ENCODE measurements around the gene NR3C1.

The NR3C1 gene

GRCh38 chr5:143302341-143303045 lies 101.0 kb downstream of the NR3C1 start:
- H3K79me2 ChIP-seq (ENCODE audit: low read length), result peaks cover 82% of the 10 kb centered on the region
- H3F3A ChIP-seq (ENCODE audit: insufficient read depth, low read length), result no peaks in the 10 kb centered on the region
- H3K9ac ChIP-seq (ENCODE audit: low read length), result no peak overlapping the region
- H3K27ac ChIP-seq (ENCODE audit: low read length), result no peak overlapping the region
- no peaks in the 10 kb centered on the region for H3K9me2 ChIP-seq (replicated peaks; ENCODE audit: insufficient read depth, low read length)
- H3K4me2 ChIP-seq (ENCODE audit: low read depth, low read length), result no peak overlapping the region
- no peaks in the 10 kb centered on the region for H3K9me3 ChIP-seq (replicated peaks; ENCODE audit: insufficient read depth, low read length)
- peaks cover 3% of the 10 kb centered on the region; the same call in 1 of the 2 replicates for H3K36me3 ChIP-seq (replicated peaks; ENCODE audit: insufficient read depth, low read length)
- no peaks in the 10 kb centered on the region for H3K27me3 ChIP-seq (replicated peaks; ENCODE audit: insufficient read depth, low read length)
- no peaks in the 10 kb centered on the region for H4K20me1 ChIP-seq (ENCODE audit: insufficient read depth, low read length)
- TF ChIP-seq EZH2phosphoT487 (IDR thresholded peaks at IDR 0.05; ENCODE audit: low read length), result no peak
- TF ChIP-seq EZH2 (optimal IDR thresholded peaks at IDR 0.05; ENCODE audit: low read depth, low read length), result no peak
- TF ChIP-seq, protein P1, sequence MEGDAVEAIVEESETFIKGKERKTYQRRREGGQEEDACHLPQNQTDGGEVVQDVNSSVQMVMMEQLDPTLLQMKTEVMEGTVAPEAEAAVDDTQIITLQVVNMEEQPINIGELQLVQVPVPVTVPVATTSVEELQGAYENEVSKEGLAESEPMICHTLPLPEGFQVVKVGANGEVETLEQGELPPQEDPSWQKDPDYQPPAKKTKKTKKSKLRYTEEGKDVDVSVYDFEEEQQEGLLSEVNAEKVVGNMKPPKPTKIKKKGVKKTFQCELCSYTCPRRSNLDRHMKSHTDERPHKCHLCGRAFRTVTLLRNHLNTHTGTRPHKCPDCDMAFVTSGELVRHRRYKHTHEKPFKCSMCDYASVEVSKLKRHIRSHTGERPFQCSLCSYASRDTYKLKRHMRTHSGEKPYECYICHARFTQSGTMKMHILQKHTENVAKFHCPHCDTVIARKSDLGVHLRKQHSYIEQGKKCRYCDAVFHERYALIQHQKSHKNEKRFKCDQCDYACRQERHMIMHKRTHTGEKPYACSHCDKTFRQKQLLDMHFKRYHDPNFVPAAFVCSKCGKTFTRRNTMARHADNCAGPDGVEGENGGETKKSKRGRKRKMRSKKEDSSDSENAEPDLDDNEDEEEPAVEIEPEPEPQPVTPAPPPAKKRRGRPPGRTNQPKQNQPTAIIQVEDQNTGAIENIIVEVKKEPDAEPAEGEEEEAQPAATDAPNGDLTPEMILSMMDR (IDR thresholded peaks at IDR 0.05; ENCODE audit: low read length), result no peak
- H2AFZ ChIP-seq (ENCODE audit: low read length), result no peak overlapping the region
- no peak for DNase-seq
- H3K4me1 ChIP-seq (ENCODE audit: low read length), result no peaks in the 10 kb centered on the region
- no peak overlapping the region for H3K4me3 ChIP-seq (ENCODE audit: low read length)

DNA sequence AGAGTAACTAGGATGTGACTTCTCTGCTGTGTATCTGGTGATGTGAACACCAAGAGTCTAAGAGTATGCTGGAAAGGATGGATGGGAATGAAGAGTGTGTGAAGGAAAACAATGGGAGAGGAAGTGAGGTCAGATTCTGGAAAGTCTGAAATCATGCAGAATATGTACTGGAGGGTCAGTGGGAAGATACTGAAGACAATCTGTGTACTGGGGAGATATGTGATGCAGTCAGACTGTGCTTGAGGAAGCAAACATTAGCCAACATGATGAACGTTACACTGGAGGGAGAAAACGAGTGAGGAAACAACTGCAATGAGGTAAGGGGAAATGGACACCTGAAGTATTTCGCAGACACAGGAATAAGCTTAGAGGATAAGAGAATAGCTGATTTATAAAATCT lies 105.7 kb downstream of the NR3C1 start:
- no peak for DNase-seq
- no peaks in the 10 kb centered on the region for H3F3A ChIP-seq (ENCODE audit: insufficient read depth, low read length)
- peaks cover 50% of the 10 kb centered on the region for H3K79me2 ChIP-seq (ENCODE audit: low read length)
- H3K4me3 ChIP-seq (ENCODE audit: low read length), result no peak overlapping the region
- no peak overlapping the region for H2AFZ ChIP-seq (ENCODE audit: low read length)
- no peaks in the 10 kb centered on the region for H3K9me2 ChIP-seq (replicated peaks; ENCODE audit: insufficient read depth, low read length)
- H4K20me1 ChIP-seq (ENCODE audit: insufficient read depth, low read length), result no peaks in the 10 kb centered on the region
- H3K27ac ChIP-seq (ENCODE audit: low read length), result no peak overlapping the region
- H3K9ac ChIP-seq (ENCODE audit: low read length), result no peak overlapping the region
- TF ChIP-seq, protein P1 (IDR thresholded peaks at IDR 0.05; ENCODE audit: low read length), result no peak
- TF ChIP-seq EZH2 (optimal IDR thresholded peaks at IDR 0.05; ENCODE audit: low read depth, low read length), result no peak
- H3K36me3 ChIP-seq (replicated peaks; ENCODE audit: insufficient read depth, low read length), result peaks cover 14% of the 10 kb centered on the region; the same call in 1 of the 2 replicates
- H3K27me3 ChIP-seq (replicated peaks; ENCODE audit: insufficient read depth, low read length), result no peaks in the 10 kb centered on the region
- H3K4me1 ChIP-seq (ENCODE audit: low read length), result 0 out of 2 replicates have a peak, but pooled peaks cover 3% of the 10 kb centered on the region
- H3K4me2 ChIP-seq (ENCODE audit: low read depth, low read length), result no peak overlapping the region
- H3K9me3 ChIP-seq (replicated peaks; ENCODE audit: insufficient read depth, low read length), result no peaks in the 10 kb centered on the region

GRCh38 chr5:143290125-143290524 lies 113.4 kb downstream of the NR3C1 start:
- Histone ChIP-seq H2AFZ (ENCODE audit: low read length) (no peak overlapping the region), H3K9me2 (replicated peaks; ENCODE audit: insufficient read depth, low read length) (no peaks in the 10 kb centered on the region), H3K79me2 (ENCODE audit: low read length) (peaks cover 41% of the 10 kb centered on the region), H3K9me3 (replicated peaks; ENCODE audit: insufficient read depth, low read length) (no peaks in the 10 kb centered on the region), H3K4me3 (ENCODE audit: low read length) (no peak overlapping the region), H3K9ac (ENCODE audit: low read length) (no peak overlapping the region), H3F3A (ENCODE audit: insufficient read depth, low read length) (no peaks in the 10 kb centered on the region), H3K36me3 (replicated peaks; ENCODE audit: insufficient read depth, low read length) (peaks cover 12% of the 10 kb centered on the region), H3K27ac (ENCODE audit: low read length) (no peak overlapping the region), H3K27me3 (replicated peaks; ENCODE audit: insufficient read depth, low read length) (no peaks in the 10 kb centered on the region), H3K4me1 (ENCODE audit: low read length) (0 out of 2 replicates have a peak, but pooled peaks cover 3% of the 10 kb centered on the region), H4K20me1 (ENCODE audit: insufficient read depth, low read length) (0 out of 2 replicates have a peak, but pooled peaks cover 3% of the 10 kb centered on the region), H3K4me2 (ENCODE audit: low read depth, low read length) (no peak overlapping the region)
- DNase-seq, result no peak
- TF ChIP-seq EZH2phosphoT487 (IDR thresholded peaks at IDR 0.05; ENCODE audit: low read length) (no peak), EZH2 (optimal IDR thresholded peaks at IDR 0.05; ENCODE audit: low read depth, low read length) (no peak)
- TF ChIP-seq, protein P1 (IDR thresholded peaks at IDR 0.05; ENCODE audit: low read length), result no peak
